ENCODE measurements around the gene TRAP1. TPM values are rescaled to one million over a fixed set of nuclear protein-coding genes. Genes with fewer than 3 reads are reported as not detected.
"Not testable (repeated sequence)": the region's sequence is repeated elsewhere in the genome, so short reads cannot be mapped to it uniquely, and the experiment has no call there.

The TRAP1 gene
- total RNA-seq, 1 donor from 2014 or later, result 85.9 TPM

DNA sequence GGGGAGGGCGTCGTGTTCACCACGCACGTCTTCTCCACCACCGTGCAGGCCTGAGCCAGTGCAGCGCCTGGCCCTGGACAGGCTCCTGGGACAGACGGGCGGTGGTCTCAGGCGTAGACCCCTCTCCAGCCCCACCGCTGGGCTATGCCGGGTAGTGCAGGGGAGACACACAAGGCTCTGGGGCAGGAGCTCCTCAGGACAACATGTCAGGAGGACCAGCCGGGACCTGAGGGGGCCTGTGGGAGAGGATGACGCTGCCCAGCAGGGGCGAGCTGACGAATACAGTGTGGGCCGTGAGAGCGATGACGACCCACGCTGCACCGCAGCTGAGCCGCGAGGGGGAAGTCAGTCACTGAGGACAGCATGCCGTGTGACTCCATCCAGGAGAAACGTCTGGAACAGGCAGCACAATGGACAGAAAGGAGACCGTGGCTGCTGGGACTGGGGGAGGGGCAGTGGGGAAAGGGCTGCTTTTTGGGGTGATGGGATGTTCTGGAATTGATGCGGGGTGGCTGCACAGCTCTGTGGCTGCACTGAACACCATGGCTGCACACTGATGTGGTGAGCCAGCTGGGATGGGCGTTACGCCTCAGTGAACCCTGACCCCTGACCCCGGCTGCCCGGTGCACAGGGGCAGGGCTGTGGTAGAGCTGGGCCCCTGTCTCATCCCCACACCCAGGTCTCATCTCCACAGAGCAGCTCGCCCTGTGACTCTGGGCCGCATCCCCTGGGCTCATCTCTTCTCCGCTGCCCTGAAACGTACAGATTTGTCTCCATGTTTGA, 42.6 kb downstream of the TRAP1 start:
- no peak for DNase-seq (ENCODE audit: low spot score)

DNA sequence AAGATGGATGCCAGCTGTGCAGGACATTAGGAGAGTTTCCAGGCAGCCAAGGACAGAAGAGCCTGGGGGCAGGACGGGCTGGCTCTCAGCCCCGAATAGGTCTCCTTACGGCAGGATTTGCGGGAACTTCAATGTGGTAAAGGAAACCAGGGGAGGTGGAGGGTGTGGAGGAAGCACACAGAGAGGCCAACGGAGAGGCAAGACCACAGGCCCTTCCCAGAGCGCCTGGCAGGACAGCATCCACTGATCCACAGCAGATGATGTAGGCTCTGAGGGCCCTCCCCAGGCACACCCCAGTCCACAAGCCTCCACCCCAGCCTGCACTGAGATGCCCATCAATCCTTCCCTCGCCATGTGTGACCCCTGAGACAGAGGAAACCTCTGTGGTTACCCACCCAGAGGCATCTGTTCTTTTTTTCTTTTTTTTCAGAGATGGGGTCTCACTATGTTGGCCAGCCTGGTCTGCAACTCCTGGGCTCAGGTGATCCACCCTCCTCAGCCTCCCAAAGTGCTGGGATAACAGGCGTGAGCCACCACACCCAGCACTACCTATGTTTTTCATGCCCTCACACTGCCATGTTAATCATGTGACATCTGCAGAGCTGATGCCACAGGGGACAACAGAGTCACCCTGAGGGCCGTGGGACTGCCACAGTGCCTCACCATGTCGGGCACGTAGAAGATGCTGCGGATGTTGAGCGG, 43.5 kb downstream of the TRAP1 start:
- DNase-seq (ENCODE audit: low spot score), result no peak

DNA sequence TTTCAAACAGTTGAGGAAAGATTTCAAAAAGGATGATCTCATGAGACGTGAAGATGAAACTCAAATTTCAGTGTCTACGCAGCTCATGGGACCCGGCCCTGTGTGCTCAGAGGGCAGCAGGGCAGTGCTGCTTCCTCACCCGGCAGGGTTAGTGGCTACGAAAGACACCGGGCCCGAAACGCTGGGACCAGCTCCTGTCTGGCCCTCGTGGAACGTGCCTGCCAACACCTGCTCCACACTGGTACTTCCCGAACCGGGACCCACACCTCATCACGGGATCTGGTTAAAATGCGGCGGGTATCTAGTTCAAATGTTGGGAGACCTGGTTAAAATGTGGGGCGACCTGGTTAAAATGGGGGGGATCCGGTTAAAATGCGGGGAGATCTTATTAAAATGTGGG, 44.1 kb downstream of the TRAP1 start:
- DNase-seq (ENCODE audit: low spot score), result no peak

DNA sequence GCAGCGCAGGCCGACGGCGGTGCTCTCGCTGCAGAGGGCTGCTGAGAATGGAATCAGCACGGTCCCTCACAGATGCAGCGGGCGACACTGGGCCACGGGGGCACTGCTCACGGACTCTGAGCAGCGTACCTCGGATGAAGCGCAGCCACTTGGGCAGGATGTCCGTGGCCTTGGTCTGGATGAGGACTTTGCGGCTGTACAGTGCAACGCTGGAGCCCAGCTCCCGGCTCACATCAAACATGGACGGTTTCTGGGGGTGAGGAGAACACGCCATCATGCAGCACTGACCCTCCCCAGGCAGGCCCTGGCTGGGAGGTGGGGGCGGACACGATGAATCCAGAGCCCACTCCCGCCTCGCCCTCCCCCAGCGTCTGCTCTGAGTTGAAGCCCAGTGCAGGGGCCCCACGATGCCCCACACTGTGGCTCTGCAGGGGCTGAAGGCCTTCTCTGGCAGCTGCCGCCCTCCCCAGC, 44.7 kb downstream of the TRAP1 start:
- DNase-seq (ENCODE audit: low spot score), result no peak

DNA sequence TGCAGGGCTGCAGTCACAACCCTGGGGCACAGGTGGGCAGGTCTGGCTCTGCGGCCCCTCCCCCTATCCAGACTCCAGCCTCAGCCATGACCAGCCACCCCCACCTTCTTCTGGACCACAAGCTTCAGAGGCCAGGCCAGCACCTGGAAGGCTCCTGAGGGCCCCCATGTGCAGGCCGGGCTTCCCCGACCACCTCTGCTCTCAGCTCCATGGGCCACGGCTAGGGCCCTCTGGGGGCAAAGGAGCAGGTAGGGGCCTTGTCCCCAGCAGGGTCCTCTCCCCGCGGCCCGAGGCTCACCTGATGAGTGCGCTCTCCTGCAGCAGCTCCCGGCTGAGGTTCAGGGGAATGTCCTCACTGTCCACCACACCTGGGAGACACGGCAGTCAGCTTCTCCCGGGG, 45.9 kb downstream of the TRAP1 start:
- no peak for DNase-seq (ENCODE audit: low spot score)

DNA sequence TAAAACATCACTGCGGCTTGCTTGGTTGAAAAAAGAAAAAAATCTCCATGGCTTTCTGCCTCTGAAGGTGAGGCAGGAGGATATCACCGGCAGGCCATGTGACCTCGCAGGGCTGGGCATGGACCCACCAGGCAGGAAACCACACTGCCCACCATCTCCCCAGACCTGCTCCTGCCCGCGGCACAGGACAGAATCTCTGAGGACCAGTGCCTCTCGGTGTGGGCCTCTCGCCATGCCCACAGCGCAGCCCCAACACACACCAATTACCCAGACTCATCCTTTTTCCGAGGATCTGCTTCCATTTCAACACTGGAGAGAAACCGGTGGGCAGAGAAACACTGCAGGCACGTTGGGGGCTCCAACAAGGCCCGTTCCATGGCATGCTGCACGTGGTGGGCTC, 46.6 kb downstream of the TRAP1 start:
- DNase-seq (ENCODE audit: low spot score), result no peak

DNA sequence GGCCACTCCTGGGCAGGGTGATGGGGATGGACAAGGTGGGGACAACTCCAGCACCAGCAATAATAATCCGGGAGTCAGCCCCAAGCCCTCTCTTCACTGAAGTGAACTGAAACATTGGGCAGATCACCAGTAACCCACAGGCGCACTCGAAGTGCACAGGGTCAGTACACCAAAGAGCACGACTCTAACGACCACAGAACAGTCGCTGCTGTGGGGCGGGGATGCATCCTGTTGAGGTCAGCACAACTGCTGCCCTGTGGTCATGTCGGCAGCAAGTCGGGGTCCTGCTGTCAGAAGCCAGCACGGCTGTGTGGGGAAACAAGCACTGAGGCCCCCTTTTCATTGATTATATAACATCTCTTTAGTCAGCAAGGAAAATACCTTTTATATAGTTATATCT, 48.2 kb downstream of the TRAP1 start:
- DNase-seq (ENCODE audit: low spot score), result no peak

DNA sequence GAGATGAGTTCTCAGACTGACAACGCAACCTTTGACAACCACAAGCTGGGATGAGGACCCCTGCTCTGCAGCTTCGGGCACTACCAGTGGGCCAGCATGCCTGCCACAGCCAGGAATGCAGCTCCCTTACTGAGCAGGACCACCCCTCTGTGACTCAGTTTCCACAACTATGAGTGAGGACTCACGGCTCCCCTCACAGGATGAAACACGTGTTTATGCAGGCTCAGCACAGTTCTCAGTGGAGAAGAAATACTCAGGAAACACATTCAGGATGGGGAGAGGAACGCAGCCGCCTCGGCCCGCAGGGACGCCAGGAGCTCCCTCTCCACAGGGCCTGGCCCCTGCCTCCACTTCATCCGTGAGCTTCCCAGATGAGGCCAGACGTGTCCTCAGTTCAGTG, 48.7 kb downstream of the TRAP1 start:
- DNase-seq (ENCODE audit: low spot score), result no peak

DNA sequence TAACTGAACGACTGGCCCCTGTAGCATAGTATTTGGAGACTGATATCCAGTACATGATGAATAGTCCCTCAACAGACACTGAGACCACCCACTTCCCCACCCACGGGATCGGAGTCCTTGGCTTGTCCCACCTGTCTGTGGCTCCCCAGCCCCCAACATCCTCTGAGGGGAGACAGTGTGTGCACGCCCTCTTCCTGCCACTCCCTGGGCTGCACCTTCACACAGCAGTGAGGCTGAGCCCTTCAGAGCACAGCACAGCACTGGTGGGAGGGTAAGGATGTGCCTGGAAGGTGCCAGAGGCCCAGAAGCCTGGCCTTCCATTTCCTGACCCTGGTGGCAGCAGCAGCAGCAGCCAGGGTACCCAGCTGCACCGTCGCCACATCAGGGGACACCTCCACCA, 51.8 kb downstream of the TRAP1 start:
- DNase-seq (ENCODE audit: low spot score), result no peak

DNA sequence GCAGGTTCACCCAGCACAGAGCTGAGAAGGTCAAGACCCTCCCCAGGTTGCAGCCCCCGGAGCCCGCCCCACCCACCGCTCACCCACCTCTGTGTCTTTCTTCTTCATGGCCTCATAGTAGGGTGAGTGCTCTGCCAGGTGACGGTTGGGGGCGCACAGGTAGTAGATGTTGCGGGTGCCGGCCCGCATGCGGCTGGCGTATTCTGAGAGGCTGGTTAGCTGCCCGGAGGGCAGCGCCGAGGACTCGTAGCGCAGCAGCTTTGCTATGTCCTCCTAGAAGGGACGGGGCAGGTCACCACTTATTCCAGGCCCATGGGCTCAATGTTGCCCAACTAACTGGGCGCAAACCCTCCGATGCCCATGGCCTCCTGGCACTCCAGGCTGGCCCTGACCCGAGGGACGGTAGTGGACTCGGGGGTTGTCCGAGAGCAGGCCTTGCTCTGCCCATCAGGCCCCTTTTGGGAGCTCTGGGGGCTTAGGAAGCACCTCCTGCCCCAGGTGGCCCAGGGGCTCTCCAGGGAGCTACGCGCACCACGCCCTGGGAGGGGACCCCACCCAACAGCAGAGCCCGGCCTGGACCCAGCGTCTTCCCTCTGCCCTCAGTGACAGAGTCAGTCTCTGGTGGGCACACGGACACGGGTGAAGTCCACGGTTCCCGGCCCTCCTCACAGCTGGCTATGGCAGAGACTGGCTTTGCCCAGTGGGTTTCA, 53.0 kb downstream of the TRAP1 start:
- DNase-seq (ENCODE audit: low spot score), result no peak

DNA sequence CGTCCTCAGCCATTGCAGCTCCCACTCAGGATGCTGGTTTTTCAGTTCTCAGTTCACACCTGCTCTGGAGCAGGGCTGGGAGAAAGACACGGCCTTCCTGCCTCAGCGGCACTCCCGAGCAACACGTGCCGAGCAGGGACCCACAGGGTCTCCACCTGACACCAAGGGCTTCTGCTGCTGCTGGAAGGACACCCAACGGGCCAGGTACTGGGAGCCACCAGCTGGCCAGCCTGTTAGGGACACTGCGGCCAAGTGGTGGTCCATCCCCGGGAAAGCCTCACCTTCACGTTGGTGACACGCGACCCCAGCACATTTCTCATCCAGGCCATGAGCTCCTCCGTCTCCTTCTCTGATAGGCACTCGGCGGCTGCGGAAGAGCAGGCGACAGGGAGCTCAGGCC, 54.7 kb downstream of the TRAP1 start:
- DNase-seq (ENCODE audit: low spot score), result no peak

DNA sequence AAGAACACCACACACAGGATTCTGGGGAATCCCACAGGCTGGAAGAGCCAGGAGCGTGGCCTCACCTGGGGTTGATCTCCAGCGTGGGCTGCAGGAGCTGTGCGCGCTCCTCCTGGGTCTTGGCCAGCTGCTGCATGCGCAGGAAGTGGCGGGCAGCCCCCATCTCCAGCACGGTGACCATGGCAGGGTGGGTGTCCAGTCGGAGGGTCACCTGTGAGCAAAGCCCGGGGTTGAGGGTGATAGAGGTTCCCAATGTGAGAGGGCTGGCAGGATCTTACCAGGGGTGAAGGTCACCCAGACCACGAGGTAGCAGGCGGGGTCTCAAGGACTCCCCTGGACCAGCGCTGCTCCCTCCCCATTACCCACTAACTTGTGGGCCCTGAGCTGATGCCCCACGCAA, 55.4 kb downstream of the TRAP1 start:
- DNase-seq (ENCODE audit: low spot score), result no peak

DNA sequence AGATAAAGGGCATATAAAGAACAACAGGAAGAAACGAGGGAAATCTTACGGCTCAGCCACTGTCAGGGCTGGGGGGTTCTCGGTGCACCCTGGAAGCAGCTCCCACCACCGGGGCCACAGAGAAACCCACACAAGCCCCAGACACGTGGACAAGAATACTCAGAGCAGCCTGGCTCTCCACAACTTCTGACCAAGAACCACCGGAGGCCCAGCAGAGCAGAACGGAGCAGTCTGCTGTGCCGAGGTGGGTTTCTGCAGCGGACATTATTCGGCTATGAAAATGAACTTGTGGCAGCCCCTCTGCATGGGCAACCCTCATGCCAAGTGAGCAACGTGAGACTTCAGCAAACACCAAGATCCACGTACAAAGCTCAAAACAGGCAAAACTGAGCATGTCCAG, 56.0 kb downstream of the TRAP1 start:
- no peak for DNase-seq (ENCODE audit: low spot score)

DNA sequence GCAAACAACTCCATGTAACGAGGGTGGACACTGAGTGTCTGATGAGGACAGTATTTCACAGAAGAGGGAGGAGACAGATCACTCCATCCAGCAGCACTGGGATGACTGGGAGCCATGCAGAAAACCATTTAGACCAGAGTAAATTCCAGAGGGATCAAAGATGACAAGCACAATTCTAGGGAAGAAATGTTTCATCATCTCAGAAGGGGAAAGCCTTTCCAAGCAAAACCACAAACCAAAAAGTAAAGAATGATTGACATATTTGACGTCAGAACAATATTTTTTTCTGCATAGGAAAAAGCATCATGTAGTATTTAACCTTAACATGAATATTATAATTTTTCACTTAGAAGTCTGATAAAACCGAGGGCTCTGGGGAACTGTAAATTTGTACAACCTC, 58.1 kb downstream of the TRAP1 start:
- no peak for DNase-seq (ENCODE audit: low spot score)

DNA sequence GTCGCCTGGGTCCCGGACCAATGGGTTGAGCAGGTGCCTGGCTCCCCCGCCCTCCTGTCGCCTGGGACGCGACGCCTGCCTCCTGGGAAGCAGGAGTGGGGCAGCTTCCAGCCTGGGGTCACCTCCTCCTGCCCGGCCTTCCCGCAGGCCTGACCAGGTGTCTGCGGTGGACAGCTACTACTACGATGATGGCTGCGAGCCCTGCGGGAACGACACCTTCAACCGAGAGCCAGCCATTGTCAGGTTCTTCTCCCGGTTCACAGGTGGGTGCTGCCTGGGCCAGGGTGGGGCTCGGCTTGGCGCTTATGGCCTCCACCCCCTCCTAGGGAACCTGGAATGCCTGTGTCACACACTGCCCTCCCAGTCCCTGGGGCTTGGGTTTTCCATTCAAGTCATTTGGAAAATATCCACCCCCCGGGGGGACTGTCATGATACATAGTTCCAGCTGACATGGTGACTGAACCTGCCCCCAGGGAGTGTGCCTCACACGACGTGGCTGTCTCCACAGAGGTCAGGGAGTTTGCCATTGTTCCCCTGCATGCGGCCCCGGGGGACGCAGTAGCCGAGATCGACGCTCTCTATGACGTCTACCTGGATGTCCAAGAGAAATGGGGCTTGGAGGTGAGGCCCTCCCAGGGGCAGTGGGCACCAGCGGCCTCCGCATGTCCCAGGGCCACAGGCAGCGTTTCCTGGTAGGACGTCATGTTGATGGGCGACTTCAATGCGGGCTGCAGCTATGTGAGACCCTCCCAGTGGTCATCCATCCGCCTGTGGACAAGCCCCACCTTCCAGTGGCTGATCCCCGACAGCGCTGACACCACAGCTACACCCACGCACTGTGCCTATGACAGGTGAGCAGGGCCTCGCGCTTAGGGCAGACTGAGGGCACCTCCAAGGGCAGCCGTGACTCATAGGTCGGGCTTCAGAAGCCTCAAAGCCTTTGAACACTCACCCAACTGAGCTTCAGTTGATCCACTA, 60.5 kb downstream of the TRAP1 start:
- no peak for DNase-seq (ENCODE audit: low spot score)

DNA sequence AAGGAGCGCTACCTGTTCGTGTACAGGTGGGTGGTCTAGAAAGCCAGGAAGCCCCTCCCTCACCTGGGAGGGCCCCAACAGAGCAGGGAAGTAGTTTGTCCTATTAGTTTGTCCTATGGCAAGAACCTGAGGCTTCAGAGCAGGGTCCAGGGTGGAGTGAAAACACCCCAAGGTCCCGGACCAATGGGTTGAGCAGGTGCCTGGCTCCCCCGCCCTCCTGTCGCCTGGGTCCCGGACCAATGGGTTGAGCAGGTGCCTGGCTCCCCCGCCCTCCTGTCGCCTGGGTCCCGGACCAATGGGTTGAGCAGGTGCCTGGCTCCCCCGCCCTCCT, 61.2 kb downstream of the TRAP1 start:
- DNase-seq (ENCODE audit: low spot score), result not testable (repeated sequence)

DNA sequence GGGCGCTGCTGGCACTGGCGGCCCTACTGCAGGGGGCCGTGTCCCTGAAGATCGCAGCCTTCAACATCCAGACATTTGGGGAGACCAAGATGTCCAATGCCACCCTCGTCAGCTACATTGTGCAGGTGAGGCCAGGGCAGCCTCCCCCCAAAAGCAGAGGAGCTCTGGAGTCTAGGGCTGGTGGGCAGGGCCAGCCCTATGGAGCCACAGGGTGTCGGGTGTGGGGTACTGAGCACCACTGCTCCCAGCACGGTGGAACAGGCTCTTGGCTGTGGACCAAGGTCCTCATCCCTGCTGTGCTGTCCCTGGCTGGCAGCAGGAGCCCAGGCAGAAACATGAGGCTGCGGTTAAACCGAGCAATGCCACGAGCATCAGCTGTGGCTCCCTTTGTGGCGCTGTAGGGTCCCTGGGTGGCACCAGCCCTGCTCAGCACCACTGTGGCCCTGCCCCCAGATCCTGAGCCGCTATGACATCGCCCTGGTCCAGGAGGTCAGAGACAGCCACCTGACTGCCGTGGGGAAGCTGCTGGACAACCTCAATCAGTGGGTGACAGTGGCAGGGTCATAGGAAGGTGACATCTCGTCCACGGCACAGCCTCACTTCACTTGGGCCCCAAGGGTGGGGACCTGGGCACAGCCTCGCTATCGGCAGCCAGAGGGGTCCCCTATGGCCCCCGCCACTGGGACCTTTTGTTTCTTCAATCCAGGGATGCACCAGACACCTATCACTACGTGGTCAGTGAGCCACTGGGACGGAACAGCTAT, 61.7 kb downstream of the TRAP1 start:
- no peak for DNase-seq (ENCODE audit: low spot score)

DNA sequence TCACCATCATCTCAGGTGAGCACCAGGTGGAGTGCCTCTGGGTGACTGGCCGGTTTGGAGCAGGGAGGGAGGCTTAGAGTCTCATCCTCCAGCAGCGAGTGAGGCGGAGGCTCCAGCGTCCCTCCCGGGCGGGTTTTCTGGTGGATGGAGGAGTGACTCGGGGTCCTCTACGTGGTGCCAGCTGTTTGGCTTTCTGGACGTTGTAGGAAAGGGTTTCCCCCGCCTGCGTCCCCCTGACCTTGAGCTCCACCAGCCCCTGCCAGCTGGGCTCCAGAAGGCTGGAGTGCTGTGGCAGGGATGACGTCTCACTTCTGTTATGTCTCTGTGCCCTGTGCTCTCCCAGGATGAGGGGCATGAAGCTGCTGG, 62.3 kb downstream of the TRAP1 start:
- no peak for DNase-seq (ENCODE audit: low spot score)

DNA sequence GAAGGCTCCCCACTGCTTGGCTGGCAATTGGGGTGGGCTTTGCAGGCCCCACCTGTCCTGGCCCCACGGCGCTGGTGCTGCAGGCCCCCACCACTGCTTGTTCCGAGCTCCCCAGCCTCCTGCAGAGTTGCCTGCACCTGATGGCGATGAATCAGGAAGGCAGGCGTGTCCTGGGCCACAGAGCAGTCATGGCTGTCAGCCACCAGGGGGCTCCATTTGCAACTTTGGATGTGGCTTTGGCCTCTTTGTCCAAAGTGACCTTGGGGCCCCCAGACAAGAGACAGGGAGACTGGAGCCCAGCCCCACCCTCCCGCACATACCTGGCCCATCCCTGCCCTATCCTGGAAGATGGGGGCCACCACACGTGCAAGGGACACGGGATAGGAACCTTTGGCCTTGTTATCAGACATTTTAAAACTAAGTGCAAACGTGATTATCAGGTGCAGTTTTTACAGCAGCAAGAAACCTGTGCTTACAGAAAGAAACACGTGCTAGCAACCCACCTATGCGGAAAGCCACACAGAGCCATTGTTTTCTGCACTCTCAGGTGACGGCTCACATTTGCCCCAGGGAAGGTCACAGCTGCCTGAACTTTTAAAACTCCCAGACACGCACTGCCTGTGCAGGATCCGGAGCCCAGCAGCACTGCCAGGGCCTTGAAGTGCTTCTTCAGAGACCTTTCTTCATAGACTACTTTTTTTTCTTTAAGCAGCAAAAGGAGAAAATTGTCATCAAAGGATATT, 62.9 kb downstream of the TRAP1 start, which contains the start of gene DNASE1:
TSS of gene DNASE1 (plus strand) at position 443 of the 743 bp plus-strand sequence. CDS start 683 bp downstream, outside the sequence.
- DNase-seq (ENCODE audit: low spot score), result peak; percentile 89

Measured in mesenteric fat pad (tissue), 1 donor.